IMR-90 (cell line): ENCODE measurements around the gene SF3B5. TPM values are rescaled to one million over a fixed set of nuclear protein-coding genes. Genes with fewer than 3 reads are reported as not detected.

Experiments
- ATAC-seq: fragments of 200-7000 bp; cut with Tn5 transposase; 2 replicates; pipeline ENCODE4 v1.9.1; 2020; ENCODE audit warnings: low read depth, mild to moderate bottlenecking, moderate library complexity
- BruUV-seq: library from RNA; stranded (reverse); fragments of 400-500 nt; replicated peaks from 2 replicates; lab custom pipeline; 2021; lab: Mats Ljungman, UMichigan
- CTCF ChIA-PET: fragments of 300-600 bp; formaldehyde crosslinking; extraction: SDS; loops from one replicate; lab custom pipeline; 2021; ENCODE audit warnings: antibody characterized with exemption; lab: Yijun Ruan, JAX
- POLR2A ChIA-PET: fragments of 300-600 bp; sonication (Branson Sonifier 250); formaldehyde crosslinking; loops from one replicate; lab custom pipeline; 2022; ENCODE audit warnings: antibody characterized with exemption; ENCODE audit not compliant: unreplicated experiment; lab: Charles Lee
- DNase-seq: peaks from one replicate; pipeline ENCODE4 v3.0.0; 2013
- H2AFZ ChIP-seq: replicated peaks from 2 replicates; pipeline ENCODE3; 2013; ENCODE audit warnings: low read length, mild to moderate bottlenecking; ENCODE audit not compliant: poor library complexity
- H2AK5ac ChIP-seq: 2 replicates; pipeline ENCODE4 v1.6.1; 2013; ENCODE audit warnings: low read depth, low read length, inconsistent platforms
- H2AK9ac ChIP-seq: replicated peaks from 2 replicates; pipeline ENCODE3; 2013; ENCODE audit warnings: mild to moderate bottlenecking, low read depth, low read length, moderate library complexity; ENCODE audit not compliant: poor library complexity
- H2BK120ac ChIP-seq: 2 replicates; pipeline ENCODE4 v1.6.1; 2013; ENCODE audit warnings: low read depth, low read length, inconsistent platforms
- H2BK15ac ChIP-seq: 3 replicates; pipeline ENCODE4 v1.6.1; 2013; ENCODE audit warnings: low read depth, low read length, inconsistent platforms
- H2BK20ac ChIP-seq: 2 replicates; pipeline ENCODE4 v1.6.1; 2013; ENCODE audit warnings: low read depth, mild to moderate bottlenecking, inconsistent platforms, low read length, moderate library complexity
- H2BK5ac ChIP-seq: 2 replicates; pipeline ENCODE4 v1.6.1; 2013; ENCODE audit warnings: mild to moderate bottlenecking, low read depth, low read length, inconsistent platforms; ENCODE audit not compliant: poor library complexity, severe bottlenecking
- H3K14ac ChIP-seq: replicated peaks from 2 replicates; pipeline ENCODE4 v1.6.1; 2013; ENCODE audit warnings: low read depth, low read length, inconsistent platforms
- H3K18ac ChIP-seq: 2 replicates; pipeline ENCODE4 v1.6.1; 2013; ENCODE audit warnings: low read depth, low read length, control low read depth
- H3K23ac ChIP-seq: 2 replicates; pipeline ENCODE4 v1.6.1; 2013; ENCODE audit warnings: low read depth, low read length, inconsistent platforms
- H3K27ac ChIP-seq: 2 replicates; pipeline ENCODE4 v1.5.1; 2013; ENCODE audit warnings: mild to moderate bottlenecking, control low read depth, low read length; ENCODE audit not compliant: insufficient read depth
- H3K27me3 ChIP-seq: 2 replicates; pipeline ENCODE4 v1.6.1; 2013; ENCODE audit warnings: low read length; ENCODE audit not compliant: control insufficient read depth, insufficient read depth
- H3K36me3 ChIP-seq: 2 replicates; pipeline ENCODE4 v1.6.1; 2013; ENCODE audit warnings: low read length, mixed read lengths; ENCODE audit not compliant: control insufficient read depth, insufficient read depth
- H3K4ac ChIP-seq: 2 replicates; pipeline ENCODE4 v1.6.1; 2013; ENCODE audit warnings: low read depth, low read length, inconsistent platforms
- H3K4me1 ChIP-seq: 2 replicates; pipeline ENCODE4 v1.6.1; 2013; ENCODE audit warnings: low read length, mixed read lengths; ENCODE audit not compliant: control insufficient read depth, insufficient read depth
- H3K4me2 ChIP-seq: 2 replicates; pipeline ENCODE4 v1.6.1; 2013; ENCODE audit warnings: low read depth, mild to moderate bottlenecking, control low read depth, low read length, moderate library complexity
- H3K4me3 ChIP-seq: 2 replicates; pipeline ENCODE4 v1.5.1; 2013; ENCODE audit warnings: low read depth, mild to moderate bottlenecking, control low read depth, low read length, moderate library complexity; ENCODE audit not compliant: insufficient read depth
- H3K56ac ChIP-seq: 2 replicates; pipeline ENCODE4 v1.6.1; 2013; ENCODE audit warnings: low read length, inconsistent platforms; ENCODE audit not compliant: insufficient read depth; ENCODE audit errors: extremely low read depth
- H3K79me1 ChIP-seq, 2 experiments: 2 replicates each; pipeline ENCODE4 v1.6.1; 2013; ENCODE audit warnings: low read length in 2 of 2, inconsistent platforms in 1 of 2, low read depth in 1 of 2
- H3K9ac ChIP-seq: 2 replicates; pipeline ENCODE4 v1.6.1; 2013; ENCODE audit warnings: low read depth, low read length, control low read depth
- H3K9me1 ChIP-seq: 2 replicates; pipeline ENCODE4 v1.6.1; 2013; ENCODE audit warnings: low read length, inconsistent platforms; ENCODE audit not compliant: insufficient read depth
- H3K9me3 ChIP-seq: 2 replicates; pipeline ENCODE4 v1.6.1; 2013; ENCODE audit warnings: low read length; ENCODE audit not compliant: control insufficient read depth, insufficient read depth
- H4K20me1 ChIP-seq: 2 replicates; pipeline ENCODE4 v1.6.1; 2013; ENCODE audit warnings: low read length, inconsistent platforms; ENCODE audit not compliant: insufficient read depth
- H4K5ac ChIP-seq: 2 replicates; pipeline ENCODE4 v1.6.1; 2013; ENCODE audit warnings: mild to moderate bottlenecking, low read depth, low read length, control low read depth
- H4K8ac ChIP-seq, 2 experiments: 2 replicates each; pipeline ENCODE4 v1.6.1; 2013; ENCODE audit warnings: low read depth in 2 of 2, low read length in 2 of 2, control low read depth in 1 of 2, inconsistent platforms in 1 of 2
- H4K91ac ChIP-seq: 2 replicates; pipeline ENCODE4 v1.6.1; 2013; ENCODE audit warnings: low read depth, low read length, inconsistent platforms; ENCODE audit not compliant: insufficient read depth
- ELK1 ChIP-seq: fragments of 150-350 bp; IDR thresholded peaks from 2 replicates; pipeline ENCODE4 v1.6.1; 2016; ENCODE audit warnings: low read depth, mild to moderate bottlenecking, low read length, moderate library complexity, borderline replicate concordance
- MAZ ChIP-seq: IDR thresholded peaks from 2 replicates; pipeline ENCODE4 v1.6.1; 2012; ENCODE audit warnings: low read depth, mild to moderate bottlenecking, low read length, improper control_type of control experiment, moderate library complexity, borderline replicate concordance
- USF2 ChIP-seq: fragments of 150-350 bp; IDR thresholded peaks from 2 replicates; pipeline ENCODE4 v1.6.1; 2017; ENCODE audit warnings: mild to moderate bottlenecking, antibody characterized with exemption, low read length, low read depth
- dilution Hi-C: fragments of 300-500 bp; cut with HindIII; formaldehyde crosslinking; loops from one replicate; pipeline ENCODE4 v1.14.3; 2018; ENCODE audit warnings: low sequenced_read_pairs; ENCODE audit not compliant: unreplicated experiment
- in situ Hi-C: fragments of 300-500 bp; cut with MboI; formaldehyde crosslinking; loops from 3 replicates; pipeline ENCODE4 v1.14.3; 2019; ENCODE audit warnings: low sequenced_read_pairs, inconsistent platforms, mixed read lengths
- intact Hi-C: fragments of 100-400 bp; cut with micrococcal nuclease; formaldehyde crosslinking; loops from 2 replicates; pipeline ENCODE4 v1.10.0; 2022
- polyA plus RNA-seq, 3 experiments: library from polyadenylated mRNA; depleted of rRNA; stranded (reverse); fragments of >200 nt; gene quantifications; 2 replicates each; pipeline ENCODE4 v1.2.3, GENCODE V29; 2012; ENCODE audit warnings: low replicate concordance in 1 of 3
- total RNA-seq: library from RNA; depleted of rRNA; stranded (reverse); fragments of >200 nt; gene quantifications from 2 replicates; pipeline ENCODE4 v1.2.3, GENCODE V29; 2012

The SF3B5 gene
- total and polyA plus RNA-seq, 2 of the 4 experiments (the other 2 are of a cell fraction), result 227 to 333 TPM

DNA sequence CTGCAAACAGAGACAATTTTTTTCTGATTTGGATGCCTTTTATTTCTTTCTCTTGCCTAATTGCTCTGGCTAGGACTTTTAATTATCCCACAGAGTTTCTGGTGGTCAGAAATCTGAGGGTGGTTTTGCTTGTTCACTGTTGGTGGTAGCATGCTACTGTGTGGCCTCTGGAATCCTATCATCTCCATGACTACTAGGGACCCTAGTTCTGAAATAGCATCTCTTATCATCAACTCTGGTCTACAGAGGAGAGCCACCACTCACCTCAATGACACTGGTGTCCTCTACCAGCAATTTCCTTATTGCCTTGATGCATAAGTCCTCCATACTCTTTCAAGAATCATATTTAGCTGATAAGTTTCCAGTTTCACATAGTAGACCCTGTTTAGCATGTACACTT, 27.5 kb upstream of the SF3B5 start:
- no peak for TF ChIP-seq USF2
- TF ChIP-seq ELK1, result no peak
- TF ChIP-seq MAZ, result no peak
- no TSS peak for BruUV-seq
- H3K79me1 ChIP-seq, result no peaks in the 10 kb centered on the region
- intact Hi-C loops, result no loop called here
- ATAC-seq, result no peak
- no peak overlapping the region for H2BK15ac ChIP-seq
- H4K91ac ChIP-seq, result no peak overlapping the region
- no peak overlapping the region for H2AFZ ChIP-seq
- no peak overlapping the region for H4K8ac ChIP-seq
- ChIA-PET CTCF (no interaction called here), POLR2A (no interaction called here)
- H3K36me3 ChIP-seq, result no peaks in the 10 kb centered on the region
- H2BK120ac ChIP-seq, result no peak overlapping the region
- H3K9ac ChIP-seq, result no peak overlapping the region
- H2AK9ac ChIP-seq, result no peak overlapping the region
- H4K5ac ChIP-seq, result no peak overlapping the region
- H3K9me3 ChIP-seq, result no peaks in the 10 kb centered on the region
- no peak overlapping the region for H2AK5ac ChIP-seq
- no peak overlapping the region for H3K56ac ChIP-seq
- no peak overlapping the region for H2BK5ac ChIP-seq
- dilution Hi-C loops, result no loop called here
- H3K4me1 ChIP-seq, result no peaks in the 10 kb centered on the region
- no peaks in the 10 kb centered on the region for H3K9me1 ChIP-seq
- no peak overlapping the region for H3K18ac ChIP-seq
- H3K14ac ChIP-seq, result no peak overlapping the region
- H3K23ac ChIP-seq, result no peak overlapping the region
- in situ Hi-C loops, result loop anchor here (25.0 kb wide), 1 partner anchor 1089 kb away; no protein-coding TSS in a partner anchor
- H3K4ac ChIP-seq, result no peak overlapping the region
- H3K27me3 ChIP-seq, result peaks cover 3% of the 10 kb centered on the region
- no peak overlapping the region for H3K27ac ChIP-seq
- H3K4me3 ChIP-seq, result no peak overlapping the region
- H3K4me2 ChIP-seq, result no peak overlapping the region
- no peaks in the 10 kb centered on the region for H4K20me1 ChIP-seq
- DNase-seq, result no peak
- H2BK20ac ChIP-seq, result no peak overlapping the region
